NCI-H748 treated with DMSO at 0.1 percent for 48 hours (cell line): ENCODE data around the gene MRPL32.
"Not testable (repeated sequence)": the region's sequence is repeated elsewhere in the genome, so short reads cannot be mapped to it uniquely, and the experiment has no call there.

Experiments
- DNase-seq: peaks from one replicate; lab custom pipeline; 2025; lab: John Stamatoyannopoulos, UW

The MRPL32 gene

GRCh38 chr7:42931834-42932651 lies at the start of gene MRPL32, which contains the start of gene PSMA2:
TSS of gene MRPL32 (plus strand) at chr7:42932376. CDS start at chr7:42932387, 11 bp downstream.
TSS of gene PSMA2 (minus strand) at chr7:42932174. CDS start at chr7:42932158, 16 bp downstream.
- peak; percentile 97 for DNase-seq

- no peak for DNase-seq
Observed at GRCh38 chr7:42883950-42884349, 48.2 kb upstream of the MRPL32 start.

DNA sequence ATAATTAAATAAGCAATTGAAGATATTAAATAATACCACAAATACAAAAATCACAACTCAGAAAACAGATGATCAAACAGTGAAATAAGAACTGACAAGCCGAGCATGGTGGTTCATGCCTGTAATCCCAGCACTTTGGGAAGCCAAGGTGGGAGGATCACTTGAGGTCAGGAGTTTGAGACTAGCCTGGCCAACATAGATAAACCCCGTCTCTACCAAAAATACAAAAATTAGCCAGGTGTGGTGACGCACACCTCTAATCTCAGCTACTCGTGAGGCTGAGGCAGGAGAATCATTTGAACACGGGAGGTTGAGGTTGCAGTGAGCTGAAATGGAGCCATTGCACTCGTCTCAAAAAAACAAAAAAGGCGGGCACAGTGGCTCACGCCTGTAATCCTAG lies 47.0 kb upstream of the MRPL32 start:
- DNase-seq, result not testable (repeated sequence)

DNA sequence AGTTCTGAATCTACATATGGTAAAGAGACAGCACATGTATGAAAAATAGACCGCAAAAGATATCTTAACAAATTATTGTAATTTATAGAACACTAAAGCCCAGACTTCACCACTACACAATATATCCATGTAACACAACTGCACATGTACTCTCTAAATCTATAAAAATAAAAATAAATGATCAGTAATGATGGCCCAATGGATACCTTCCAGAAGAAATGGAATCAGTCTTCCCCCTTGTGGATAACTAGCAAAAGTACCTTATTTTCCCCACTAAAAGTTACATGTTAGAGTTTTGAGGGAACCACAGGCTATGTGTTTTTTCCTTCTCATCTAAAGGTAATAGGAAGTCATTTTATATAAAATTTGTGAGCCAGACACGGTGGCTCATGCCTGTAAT lies 46.0 kb upstream of the MRPL32 start:
- DNase-seq, result no peak

DNA sequence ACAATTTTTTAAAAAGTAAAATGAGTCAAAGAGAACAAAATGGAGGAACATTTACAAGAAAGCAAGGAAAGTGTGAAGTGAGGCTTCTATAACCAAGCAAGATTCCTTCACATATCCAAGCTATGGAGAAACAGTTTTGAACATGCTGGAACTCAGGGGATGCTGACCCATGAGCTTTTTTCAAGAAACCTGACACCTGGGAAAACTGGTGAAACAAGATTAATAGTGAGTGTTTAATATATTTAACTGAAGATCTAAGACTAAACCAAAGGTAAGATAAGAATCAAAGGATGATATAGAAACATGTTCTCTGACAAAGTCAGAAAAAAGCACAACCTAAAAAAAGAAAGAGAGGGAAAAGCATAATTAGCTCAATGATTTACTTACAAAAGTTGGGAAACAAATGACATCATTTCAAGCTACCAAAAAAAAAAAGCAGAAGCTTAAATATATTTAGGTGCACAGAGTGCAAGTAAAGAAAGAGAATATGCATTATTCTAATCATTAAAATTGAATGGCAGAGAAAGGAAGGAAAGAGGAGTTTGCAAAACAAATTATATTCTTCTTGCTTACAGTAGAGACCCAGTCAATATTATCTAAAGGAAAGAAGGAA lies 45.2 kb upstream of the MRPL32 start:
- DNase-seq, result no peak

DNA sequence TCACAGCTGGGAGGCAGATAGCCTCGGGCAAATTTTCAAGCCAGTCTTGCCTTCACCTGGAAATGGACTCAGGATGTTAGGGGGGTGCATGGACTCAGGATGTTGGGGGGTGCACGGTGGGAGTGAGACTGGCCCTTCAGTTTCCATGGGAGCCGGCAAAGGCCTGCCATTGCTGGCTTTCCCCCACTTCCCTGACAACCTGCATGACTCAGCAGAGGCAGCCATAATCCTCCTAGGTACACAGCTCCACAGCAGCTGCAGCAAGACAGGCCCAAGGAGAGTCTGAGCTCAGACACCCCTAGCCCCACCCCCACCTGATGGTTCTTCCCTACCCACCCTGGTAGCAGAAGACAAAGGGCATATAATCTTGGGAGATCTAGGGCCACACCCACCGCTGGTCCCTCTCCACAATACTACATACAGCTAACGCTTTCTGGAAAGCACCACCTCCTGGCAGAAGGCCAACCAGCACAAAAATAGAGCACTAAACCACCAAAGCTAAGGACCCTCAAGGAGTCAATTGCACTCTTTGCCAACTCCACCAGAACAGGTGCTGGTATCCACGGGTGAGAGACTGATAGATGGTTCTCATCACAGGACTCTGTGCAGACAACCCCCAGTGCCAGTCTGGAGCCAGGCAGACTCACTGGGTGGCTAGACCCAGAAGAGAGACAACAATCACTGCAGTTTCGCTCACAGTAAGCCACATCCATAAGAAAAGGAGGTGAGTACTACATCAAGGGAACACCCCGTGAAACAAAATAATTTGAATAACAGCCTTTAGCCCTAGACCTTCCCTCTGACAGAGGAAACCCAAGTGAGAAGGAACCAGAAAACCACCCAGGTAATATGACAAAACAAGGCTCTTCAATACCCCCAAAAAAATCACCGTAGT lies 38.6 kb upstream of the MRPL32 start:
- no peak for DNase-seq

- DNase-seq, result no peak
Observed at GRCh38 chr7:42900842-42901241, 31.3 kb upstream of the MRPL32 start.

DNA sequence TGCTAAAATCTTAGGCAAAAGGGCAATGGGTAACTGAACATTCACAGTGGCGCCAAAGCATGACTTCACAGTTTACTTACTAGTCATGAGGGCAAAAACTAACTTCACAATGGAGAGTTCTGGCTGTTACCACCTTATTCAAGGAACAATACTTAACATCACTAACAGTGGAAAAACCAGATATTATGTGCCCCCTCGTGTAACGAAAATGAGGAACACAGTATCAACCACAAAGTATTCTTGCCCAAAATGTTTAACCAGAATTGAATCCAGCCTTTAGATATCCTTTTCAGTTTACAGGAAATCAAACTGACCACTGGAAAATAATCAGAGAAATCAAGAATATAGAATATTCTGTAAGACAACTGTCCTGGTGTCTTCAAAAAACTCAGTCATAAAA lies 29.8 kb upstream of the MRPL32 start:
- no peak for DNase-seq

DNA sequence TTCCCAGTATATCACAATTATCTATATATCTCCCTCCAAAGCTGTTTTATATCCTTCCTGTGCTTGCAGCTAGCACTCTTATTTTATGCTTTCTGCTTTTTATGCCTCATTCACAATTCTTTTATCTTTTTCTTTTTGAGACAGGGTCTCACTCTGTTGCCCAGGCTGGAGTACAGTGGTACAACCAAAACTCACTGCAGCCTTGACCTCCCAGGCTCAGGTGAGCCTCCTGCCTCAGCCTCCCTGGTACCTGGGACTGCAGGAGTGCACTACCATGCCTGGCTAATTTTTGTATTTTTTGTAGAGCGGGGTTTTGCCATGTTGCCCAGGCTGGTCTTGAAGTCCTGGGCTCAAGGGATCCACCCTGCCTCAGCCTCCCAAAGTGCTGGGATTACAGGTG lies 26.0 kb upstream of the MRPL32 start:
- no peak for DNase-seq

DNA sequence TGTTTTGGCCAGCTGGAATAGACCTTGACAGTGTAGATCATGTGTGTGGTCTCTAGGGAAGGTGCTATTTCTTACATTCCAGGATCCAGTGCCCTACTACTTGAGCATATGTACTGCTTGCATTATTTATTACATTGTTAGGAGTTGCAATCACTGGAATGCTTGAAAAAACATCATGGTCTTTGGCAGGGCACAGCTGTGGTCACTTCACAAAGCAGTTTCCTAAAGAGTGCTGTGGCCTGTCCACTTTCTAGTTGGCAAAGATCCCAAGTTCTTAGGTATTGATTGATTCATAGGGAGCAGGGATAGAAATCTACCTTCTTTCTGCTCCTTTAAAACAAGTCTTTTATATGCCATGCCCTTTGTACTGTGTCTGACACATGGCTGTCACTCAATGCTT lies 24.9 kb upstream of the MRPL32 start:
- no peak for DNase-seq

- no peak for DNase-seq
Observed at GRCh38 chr7:42910306-42910705, 21.9 kb upstream of the MRPL32 start.

DNA sequence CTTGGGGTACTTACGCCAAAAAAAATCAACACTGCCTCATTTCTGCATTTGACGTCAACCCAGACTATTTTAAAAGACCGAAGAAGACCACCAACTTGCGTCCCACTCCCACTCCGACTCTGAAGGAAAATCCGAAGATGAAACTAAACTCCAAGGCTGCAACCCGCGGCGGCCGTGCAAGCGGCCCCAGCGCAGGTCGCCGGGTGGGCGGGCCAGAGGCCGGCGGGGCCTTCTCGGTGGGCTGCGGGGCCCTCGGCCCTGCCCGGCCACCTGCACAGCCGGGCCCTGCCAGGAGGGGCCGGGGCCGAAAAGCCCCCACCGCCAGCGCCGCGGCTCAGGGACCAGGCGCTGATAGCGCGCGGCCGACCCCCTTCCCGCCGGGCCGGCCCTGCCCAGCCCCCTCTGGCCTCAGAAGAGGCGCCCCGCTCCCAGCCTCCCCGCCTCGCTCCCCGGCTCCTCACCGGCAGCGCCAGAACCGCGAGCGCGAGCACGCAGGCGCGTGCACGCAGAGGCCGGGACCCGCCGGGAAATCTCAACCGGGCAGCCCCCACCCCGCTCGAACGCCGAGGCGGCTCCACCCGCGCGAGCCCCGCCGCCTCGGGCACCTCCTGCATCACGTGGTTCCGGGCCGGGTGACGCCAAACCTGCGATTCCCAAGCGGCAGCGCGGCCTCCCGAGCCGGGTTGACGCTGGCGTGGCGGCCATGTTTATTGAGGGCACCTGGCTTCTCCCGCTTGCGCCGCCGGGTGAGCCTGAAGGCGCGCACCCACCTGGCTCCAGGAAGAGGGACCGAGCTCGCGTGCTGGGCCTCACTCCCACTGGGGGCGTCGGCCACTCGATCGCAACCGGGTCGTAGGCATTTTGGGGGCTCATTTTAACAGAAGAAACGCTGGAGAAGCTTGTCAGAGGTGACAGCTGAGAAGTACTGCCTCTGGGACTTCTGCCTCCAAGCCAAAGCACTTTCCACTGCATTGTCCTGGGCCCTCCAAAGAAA lies 20.4 kb upstream of the MRPL32 start, which contains the start of gene C7orf25:
Gene C7orf25, minus strand, starts transcription at position 617 of the 994 bp plus-strand sequence. CDS start 1,170 bp downstream, outside the sequence.
- peak; percentile 91 for DNase-seq

DNA sequence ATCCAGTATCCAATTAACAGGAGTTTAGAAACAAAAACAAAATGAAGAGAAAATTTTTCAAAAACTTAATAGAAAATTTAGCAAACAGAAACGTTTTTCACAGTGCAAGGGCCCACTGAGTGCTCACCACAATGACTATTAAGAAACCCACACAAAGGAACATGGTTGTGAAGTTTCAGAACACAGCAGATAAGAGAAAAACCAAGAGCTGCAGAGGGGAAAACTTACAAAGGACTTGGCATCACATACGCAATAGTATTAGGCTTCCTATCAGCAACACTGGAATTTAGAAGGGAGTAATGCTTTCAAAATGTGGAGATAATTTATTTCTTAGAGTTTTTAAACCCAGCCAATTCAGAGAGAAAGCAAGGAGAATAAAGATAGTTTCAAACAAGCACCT lies 18.6 kb upstream of the MRPL32 start:
- DNase-seq, result no peak

DNA sequence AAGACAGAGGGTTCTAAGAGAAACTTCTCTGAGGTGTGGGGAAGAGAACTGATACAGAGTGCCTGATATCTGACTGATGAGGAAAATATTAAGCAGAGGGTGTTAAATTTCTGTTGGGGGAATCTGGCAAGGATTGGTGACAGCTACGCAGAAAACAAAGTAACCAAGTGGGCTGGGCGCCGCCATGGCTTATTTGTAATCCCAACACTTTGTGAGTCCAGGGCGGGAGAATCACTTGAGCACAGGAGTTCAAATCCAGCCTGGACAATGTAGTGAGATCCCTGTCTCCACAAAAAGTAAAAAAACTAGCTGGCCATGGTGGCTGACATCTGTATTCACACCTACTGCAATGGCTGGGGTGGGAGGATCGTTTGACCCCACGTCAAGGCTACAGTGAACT lies 18.2 kb upstream of the MRPL32 start:
- DNase-seq, result no peak

DNA sequence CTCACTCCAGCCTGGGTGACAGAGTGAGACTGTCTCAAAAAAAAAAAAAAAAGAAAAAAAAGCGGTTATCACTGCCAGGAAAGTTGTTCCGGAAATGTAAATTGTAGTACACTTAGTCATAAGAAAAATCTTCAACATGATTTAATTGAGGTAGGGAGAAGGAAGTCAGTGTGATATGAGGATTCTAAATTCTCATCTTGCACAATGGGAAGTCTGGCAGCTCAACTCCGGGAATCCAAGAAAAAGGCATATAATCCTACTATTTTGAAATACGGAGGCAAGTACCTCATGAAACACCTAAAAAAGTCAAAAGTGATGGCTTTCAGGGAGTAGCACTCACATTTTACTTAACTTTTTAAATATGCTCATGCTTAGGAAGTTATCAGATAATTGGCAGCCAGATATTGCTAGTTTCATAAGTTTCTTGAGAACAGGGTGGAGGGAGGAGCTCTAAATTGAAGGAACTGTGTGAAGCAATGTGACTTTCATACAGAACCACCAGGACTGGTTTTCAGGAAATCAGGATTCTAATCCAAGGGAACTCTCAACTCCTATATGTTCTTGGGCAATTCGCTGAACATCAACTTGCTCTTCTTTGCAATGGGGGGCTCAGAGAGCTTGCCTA lies 17.6 kb upstream of the MRPL32 start:
- no peak for DNase-seq

DNA sequence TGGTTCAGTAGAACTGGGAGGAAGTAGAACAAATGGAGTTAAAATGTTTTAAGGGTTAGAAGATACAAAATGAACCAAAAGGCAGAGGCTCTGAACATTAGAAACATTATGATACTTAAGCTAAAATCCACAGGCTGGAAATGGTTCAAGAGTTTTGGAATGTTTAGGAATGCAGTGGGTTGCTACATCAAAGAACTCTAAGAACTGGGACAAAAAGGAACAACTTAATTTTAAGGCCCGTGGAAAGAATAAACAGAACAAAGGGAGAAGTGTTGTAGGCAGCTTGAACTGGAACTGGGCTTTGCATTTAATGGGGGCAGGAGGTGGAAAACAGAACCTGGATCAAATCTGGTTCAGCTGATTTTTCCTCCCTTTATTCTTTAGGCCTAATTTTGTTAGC lies 16.8 kb upstream of the MRPL32 start:
- DNase-seq, result no peak

DNA sequence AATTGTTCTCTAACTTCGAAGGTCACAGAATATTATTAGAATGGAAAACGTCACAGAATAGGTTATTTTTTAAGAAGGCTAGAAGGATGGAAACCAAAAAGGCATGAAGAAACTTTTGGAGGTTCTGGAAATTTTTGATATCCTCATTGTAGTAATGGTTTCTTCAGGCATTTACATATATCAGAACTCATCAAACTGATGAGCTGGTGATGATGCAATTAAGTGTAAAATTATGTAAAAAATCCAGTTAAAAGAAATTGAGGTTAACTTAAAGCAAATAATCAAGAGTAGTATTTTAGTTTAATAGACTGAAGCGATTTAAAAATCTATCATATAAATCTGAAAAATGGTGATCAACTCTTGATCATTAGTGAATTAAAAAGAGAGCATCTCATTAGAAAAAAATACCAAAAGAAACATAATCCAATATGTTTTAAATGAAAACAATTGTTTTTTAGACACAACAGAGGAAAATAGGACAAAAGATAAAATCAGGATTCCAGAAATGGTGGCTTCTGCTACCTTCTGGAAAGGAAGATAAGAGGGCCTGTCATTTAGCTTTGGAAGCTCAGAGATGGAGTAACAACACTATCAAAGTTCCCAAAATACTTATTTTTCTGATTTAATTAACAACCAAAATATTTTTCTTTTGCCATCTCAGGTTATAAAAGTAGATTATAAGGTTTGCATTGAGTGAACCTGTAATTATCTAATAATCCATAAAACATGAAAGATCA lies 10.0 kb upstream of the MRPL32 start:
- DNase-seq, result no peak

DNA sequence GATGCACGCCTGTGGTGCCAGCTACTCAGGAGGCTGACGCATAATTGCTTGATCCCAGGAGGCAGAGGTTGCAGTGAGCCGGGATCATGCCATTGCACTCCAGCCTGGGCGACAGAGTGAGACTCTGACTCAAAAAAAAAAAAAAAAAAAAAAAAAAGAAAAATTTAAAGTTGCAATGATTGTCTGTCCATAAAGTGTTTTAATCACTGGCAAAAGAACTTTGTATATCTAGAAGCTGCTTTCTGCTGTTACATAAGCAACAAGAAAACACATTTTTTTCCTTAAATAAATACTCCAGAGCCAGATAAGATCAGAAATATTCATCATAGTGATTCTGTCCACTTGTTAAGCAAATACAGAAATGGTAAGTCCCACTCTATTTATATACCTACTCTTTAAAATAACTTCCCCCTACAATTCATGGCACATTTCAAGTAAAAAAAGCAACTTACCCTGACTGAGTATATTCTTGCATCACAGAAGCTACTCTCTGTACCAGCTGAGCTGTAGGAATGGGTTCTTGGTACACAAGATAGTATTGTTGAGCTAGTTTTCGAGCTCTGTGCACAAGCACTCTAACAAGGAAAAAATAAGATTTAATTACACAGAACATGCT lies 7.8 kb upstream of the MRPL32 start:
- DNase-seq, result no peak

GRCh38 chr7:42925630-42926029 lies 6.5 kb upstream of the MRPL32 start:
- no peak for DNase-seq

DNA sequence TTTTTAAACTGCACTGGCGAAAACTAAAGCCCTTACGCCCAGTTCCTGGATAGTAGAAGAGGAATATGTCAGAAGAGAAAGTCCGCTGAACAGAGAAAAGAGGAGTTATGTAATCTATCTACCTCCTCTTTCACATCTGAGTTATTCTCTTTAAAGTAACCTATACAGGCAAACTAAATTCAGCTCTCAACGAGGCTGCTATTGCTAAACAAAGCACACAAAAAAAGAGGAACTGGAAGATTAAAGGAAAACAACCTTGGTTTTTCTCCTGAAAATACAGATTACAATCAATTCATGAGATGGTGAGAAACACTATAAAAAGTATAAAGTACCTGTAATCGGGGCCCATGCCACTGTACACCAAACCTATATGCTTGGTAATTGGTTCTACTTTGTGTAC lies 6.0 kb upstream of the MRPL32 start:
- no peak for DNase-seq
